ENCODE data around the gene UVRAG.

UVRAG gene

DNA sequence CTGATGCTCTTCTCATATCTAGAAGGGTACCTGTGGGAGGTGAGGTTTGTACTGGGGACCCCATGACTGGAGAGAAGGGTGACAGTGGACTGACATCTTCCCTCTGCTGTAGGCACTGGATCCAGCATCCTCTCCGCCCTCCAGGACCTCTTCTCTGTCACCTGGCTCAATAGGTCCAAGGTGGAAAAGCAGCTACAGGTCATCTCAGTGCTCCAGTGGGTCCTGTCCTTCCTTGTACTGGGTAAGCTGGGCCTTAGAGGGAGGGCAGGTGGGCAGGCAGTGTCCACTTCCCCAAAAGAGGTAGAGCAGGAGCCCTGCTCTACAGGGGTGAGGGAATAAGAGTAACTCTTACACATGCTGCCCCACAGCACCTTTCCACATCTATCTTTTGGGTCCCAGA lies 30.5 kb upstream of the UVRAG start:
- DNase-seq = no peak

DNA sequence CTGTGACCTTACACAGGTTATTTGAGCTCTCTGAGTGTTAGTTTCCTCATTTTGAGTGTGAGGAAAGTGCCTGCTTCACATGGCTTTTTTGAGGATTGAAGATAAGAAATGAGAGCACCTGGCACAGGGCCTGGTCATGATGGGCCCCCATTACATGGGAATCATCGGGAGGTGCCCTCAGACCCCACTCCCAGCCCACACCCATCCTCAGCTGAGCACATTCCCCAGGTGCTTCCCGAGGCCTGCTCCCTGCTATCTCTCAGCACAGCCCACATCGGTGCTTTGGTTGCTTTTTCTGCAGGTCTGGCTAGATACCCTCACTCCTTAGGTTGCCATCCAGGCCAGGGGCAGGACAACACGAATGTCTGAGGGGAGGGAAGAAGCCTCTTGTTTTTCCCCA lies 29.8 kb upstream of the UVRAG start:
- DNase-seq = no peak

DNA sequence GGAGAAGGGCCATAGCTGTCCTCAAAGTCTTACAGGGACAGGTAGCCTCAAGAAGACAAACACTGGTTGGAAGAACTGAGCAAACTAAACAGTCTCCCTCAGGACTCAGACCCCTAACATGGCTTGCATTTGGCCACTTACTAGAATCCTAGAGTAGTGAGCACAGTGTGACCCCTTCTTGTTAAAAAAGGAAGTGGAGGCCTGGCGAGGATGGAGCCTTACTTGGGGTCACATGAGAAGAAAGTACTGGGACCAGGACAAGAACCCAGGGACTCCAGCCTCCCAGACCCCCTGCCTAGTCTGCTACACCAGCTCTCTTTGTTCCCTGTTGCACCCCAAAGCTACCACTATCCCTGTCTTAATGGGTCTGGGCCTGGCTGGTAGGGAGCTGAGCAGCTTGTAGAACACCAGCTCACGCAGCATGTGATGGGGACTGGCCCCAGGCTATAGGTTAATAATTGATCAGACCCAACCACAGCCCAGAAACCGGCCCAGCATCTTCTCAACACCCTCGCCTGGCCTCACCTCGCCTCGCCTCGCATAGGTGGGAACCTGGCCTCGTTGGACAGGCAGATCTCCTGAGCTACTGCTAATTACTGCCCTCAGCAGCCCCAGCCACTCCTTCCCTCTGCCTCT lies 28.8 kb upstream of the UVRAG start:
- DNase-seq = no peak

DNA sequence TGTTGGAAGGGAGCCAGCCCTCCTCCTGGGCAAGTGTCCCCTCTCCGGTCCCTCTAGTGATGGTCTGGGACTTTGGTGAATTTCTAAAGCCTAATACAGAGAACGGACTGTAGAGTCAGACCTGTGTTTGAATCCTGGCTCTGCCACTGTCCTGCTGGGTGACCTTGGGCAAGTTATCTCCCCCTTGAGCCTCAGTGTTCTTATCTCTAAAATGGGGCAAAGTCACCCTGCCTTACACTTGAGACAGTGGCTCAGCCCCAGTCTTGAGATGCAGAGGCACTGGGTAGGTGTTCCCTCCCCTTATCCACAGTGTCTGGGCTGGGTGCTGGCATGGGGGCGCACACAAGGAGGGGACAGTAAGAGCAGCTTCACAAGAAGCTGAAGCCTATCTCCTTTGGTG lies 25.5 kb upstream of the UVRAG start:
- no peak for DNase-seq

DNA sequence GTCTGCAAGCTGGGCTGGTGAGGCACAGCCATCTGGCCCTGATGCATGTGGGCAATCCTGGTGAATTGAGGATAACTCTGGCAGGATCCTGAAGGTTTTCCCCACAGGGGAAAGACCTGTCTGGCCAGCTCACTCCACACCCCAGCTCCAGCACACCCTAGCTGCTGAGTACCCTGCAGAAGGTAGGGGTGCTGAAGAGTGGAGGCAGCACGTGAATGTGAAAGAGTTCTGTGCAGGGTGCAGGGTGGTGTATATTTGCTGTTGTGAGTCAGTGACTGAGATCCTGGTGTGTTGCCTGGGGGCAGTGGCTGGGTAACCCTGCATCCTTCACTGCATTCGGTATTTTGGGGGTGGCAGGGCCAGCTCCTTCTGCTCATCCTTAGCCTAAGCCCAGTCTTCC lies 24.0 kb upstream of the UVRAG start:
- no peak for DNase-seq

DNA sequence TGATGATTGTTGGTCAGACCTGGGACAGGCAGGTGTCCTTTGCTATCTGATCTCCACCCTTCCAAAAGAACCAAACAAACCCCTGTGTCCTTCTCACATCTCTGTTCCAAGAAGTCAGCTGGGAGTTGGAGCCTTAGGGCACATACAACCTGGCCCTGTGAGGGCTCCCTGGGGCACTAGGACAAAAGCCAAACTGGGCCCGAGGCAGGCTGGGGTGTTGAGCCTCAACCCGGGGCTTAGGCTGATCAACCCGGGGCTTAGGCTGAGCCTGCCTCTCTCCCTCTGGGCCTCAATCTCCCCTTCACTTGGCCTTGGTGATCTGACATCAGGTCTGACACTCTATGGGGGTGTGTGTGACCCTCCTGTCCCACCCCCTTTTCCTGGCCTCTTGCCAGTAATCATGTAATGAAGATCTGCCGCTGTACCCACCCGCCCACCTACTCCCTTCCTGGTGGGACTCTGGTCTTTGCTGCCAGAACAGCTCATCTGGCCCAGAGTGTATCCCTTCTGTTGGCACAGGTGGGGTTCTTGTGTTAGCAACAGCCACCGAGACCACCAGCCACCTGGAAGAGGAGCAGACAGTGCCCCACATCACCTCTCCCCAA lies 22.8 kb upstream of the UVRAG start:
- no peak for DNase-seq

DNA sequence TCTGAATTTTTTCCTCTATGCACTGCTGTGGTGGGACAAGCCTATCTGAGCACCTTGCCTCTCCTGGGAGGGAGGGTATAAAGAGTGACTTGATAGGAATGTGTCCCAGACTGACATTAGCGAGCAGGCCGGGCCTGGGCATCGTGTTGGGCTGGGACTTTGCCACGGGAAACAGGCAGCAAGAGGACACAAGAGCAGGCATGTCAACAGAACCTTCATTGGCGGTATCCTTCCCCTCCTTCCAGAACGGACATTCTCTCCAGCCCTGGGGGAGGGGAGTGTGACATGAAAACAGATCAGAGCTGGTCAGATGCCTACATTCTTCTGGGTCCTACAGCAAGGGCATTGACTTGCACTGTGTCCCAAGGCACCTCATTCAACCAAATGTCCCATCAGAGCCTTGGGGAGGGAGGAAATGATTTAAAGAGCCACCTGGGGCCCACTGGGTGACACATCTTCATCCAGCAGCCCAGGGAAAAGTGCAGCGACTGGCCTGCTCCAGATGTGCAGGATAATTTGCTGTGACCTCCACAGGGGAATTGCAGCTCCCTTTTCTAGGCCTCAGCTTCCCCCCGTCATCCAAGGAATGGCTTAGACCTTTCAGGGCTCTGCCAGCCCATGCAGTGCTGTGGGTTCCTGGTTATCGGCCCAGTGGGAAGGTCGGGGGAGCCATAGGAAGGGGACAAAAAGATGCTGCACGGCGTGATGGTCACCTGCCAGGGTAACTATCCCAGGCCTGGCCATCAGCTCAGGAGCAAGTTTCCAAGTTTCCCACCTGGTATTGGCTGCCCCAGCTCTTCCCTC lies 21.8 kb upstream of the UVRAG start:
- DNase-seq = no peak

DNA sequence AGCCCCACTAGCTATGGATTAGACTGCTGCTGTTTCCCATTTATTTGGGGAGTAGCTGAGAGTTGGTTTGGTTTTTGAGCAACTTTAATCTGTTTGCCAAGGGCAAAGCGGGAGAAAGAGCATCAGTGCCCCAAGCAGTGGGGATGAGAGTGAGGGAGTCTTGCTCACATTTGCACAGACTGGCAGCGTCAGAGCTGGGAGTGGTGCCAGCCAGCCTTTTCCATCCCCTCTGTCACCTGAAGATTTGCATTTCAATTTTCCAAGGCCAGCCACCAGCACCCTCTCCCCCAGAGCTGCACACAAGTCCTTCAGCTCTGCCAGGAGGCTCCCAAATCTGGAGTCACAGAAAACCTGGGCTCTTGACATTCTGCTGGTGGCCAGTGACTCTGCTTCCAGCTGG lies 21.0 kb upstream of the UVRAG start:
- no peak for DNase-seq

DNA sequence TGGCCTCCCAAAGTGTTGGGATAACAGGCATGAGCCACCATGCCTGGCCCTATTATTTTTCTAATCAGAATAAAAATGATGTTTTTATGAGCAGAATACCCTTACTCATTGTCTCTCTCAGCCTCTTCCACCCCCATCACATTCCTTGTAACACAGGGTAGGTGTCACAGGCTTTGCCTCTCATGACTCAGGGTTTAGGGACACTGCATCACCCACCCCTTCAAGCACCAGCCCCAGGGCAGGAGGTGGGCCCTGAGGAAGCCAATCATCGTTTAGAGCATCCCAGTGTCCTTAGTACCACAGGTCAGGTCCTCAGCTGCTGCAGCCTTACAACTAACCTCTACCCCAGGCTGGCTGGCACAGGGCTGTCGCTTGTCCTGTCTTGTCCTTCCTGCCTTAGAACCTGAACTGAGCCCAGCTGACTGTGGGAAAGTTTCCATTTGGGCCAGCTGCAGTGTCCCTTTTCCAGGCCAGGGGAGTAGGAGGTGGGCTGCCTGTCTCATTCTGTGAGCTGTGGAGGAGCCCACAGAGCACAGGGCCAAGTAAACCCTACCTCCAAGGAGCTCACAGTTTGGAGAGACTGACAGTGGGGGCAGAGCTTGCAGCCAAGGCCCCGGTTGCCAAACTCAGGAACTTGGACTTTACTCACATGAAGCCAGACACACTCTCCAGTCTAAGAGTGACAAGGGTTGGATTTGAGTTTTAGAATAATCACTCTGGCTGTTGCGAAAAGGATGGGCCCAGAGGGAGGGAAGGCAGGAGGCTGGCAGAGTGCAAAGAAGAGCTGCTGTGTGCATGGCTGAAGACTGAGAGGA lies 19.5 kb upstream of the UVRAG start:
- DNase-seq = no peak

DNA sequence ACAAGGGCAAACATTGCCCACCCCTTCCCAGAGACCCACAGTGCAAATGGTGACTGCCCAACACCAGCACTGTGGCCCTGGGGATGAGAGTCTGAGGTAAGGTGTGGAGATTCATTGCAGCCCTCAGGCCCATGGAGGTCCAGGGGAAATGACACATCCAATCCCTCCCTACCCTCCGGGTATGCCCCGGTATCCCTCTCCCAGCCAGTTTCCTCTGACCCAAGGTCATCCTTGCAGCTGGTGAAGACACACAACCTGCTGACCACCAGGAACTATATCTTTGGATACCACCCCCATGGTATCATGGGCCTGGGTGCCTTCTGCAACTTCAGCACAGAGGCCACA lies 18.9 kb upstream of the UVRAG start:
- DNase-seq = no peak

DNA sequence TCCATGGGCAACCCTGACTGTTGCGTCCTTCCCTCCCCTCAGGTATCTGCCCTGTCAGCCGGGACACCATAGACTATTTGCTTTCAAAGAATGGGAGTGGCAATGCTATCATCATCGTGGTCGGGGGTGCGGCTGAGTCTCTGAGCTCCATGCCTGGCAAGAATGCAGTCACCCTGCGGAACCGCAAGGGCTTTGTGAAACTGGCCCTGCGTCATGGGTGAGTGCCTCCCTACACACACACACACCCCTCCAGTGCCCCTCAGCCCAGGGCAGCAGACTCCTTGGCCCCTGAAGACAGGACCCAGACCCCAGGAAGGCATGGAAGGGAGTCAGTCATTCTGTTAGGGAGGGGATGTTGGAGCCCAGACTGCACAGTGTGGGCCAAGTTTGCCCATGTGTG lies 17.9 kb upstream of the UVRAG start:
- DNase-seq = no peak

DNA sequence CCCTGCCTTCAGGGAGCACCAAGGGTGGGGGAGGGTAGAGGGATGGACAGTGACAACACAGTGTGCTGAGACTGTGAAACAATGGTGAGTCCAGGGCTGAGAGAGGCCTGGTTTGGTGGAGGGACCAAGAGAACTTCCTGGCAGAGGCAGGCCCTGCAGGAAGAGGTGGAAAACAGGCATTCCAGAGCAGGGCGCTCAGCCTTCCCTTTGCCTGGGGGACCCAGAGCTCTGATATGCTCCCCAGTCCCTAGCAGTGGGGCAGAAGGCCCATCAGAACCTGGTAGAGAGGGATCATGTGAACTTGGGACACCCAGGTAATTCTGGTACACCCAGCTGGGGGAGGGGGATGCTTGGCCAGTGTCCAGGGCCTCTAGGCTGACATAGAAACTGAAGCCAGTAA lies 17.2 kb upstream of the UVRAG start:
- DNase-seq = no peak

DNA sequence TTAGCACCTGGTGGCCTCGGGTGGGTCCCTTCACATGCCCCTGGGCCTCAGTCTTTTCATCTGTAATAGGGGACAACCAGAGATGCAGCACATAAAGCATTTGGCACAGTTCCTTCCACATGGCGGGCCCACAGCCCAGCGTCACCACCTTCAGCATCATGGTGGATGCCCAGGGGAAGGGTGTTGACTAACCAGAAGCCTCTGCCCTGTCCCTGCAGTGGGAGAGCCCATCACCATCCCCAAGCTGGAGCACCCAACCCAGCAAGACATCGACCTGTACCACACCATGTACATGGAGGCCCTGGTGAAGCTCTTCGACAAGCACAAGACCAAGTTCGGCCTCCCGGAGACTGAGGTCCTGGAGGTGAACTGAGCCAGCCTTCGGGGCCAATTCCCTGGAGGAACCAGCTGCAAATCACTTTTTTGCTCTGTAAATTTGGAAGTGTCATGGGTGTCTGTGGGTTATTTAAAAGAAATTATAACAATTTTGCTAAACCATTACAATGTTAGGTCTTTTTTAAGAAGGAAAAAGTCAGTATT lies 14.8 kb upstream of the UVRAG start:
- DNase-seq = no peak

DNA sequence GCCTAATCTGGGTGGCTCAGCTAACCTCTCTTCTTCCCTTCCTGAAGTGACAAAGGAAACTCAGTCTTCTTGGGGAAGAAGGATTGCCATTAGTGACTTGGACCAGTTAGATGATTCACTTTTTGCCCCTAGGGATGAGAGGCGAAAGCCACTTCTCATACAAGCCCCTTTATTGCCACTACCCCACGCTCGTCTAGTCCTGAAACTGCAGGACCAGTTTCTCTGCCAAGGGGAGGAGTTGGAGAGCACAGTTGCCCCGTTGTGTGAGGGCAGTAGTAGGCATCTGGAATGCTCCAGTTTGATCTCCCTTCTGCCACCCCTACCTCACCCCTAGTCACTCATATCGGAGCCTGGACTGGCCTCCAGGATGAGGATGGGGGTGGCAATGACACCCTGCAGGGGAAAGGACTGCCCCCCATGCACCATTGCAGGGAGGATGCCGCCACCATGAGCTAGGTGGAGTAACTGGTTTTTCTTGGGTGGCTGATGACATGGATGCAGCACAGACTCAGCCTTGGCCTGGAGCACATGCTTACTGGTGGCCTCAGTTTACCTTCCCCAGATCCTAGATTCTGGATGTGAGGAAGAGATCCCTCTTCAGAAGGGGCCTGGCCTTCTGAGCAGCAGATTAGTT lies 14.2 kb upstream of the UVRAG start:
- DNase-seq = no peak

DNA sequence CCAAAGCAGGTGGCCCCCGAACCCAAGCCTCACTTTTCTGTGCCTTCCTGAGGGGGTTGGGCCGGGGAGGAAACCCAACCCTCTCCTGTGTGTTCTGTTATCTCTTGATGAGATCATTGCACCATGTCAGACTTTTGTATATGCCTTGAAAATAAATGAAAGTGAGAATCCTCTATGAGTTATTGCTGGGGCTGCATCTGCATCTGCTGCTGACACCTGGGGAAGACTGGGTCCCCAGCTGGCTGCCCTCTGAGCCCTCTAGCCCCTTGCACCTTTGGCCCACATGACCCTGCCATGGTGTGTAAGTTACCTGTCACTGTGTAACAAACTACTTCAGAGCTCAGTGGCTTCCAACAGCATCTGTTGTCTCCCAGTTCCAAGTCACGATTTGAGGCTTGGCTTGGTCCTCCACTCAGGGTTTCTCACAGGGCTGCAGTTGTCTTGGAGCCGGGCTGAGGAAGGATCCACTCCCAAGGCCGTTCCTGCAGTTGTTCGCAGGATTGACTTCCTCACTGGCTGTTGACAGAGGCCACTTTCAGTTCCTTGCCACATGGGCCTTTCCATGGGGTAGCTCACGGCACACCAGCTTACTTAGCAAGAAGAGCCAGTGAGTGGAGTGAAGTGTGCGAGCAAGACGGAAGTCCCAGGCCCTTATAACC lies 13.5 kb upstream of the UVRAG start:
- DNase-seq = no peak

DNA sequence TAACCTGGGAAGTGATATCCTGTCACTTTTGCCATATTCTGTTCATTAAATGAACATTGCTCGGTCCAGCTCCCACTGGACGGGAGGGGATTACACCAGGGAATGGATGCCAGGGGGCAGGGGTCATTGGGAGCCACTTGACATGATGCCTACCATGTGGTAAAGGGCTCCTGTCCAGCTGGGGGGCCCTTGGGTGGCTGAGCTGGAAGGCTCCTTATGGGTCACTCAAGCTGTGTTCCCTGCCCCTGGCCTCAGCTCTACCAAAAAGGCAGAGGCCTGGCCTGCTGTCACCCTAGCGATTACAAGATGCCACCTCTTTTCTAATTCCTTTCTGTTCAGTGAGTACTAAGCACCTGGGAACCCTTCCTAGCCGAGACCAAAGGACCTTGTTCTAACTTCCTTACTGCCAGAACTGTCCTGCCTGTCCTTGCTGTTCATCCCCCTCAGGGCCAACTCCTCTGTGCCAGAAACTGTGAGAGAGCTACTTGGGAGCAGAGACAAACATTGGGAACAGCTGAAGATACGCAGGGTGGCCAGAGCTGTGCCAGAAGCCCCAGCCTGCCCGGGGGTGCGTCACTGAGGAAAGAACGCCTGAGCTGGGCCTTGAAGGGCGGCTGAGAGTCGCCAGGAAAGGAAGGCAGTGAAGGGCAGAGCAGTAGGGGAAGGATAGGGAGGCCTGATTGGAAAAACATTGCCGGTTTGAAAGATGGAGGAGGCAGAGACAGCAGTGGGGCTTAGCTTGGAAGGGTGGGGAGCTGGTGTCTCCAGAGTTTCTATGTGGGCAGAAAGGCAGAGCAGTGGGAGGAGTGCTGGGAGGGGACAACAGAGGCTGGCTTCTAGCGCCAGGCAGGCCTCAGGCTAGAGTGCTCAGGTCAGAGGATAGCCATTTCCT lies 12.7 kb upstream of the UVRAG start:
- no peak for DNase-seq

DNA sequence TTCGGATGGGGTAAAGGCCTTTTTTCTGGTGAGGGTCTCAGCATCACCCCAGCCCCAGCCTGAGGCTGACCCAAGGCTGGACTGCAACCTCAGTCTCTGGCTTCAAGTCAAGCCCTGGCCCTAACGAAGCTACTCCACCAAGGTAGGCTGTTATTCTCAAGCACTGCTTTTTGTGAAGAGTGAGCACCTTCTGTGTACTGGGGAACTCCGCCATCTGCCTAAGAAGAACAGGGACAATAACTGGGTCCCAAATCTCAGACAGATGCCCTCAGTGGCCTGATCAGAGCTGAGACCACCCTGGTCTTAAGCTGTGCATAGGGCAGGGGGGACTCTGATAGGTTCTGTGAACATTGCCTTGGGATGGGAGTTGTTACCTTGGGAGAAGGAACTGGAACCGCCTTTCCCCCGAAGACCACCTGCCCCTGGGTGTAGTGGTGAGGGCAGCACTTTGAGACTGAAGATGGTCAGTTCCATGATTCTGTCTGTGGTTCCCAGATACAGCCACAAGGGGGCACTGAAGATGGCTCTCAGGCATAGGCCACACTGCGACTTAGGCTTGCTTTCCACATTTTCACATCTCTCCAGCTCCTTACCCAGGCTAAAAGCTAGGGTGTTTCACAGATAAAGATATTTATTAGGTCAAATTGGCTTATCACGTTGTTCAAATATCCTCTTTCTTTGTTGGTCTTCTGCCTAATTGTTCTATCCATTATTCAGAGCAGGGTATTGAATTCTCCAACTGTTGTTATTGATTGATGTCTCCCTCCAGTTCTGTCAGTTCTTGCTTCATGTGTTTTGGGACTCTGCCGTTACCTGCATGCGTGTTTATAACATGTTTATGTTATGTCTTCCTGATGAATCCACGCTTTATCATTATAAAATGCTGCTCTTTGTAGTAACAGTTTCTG lies 11.8 kb upstream of the UVRAG start:
- DNase-seq = peak; percentile 84

DNA sequence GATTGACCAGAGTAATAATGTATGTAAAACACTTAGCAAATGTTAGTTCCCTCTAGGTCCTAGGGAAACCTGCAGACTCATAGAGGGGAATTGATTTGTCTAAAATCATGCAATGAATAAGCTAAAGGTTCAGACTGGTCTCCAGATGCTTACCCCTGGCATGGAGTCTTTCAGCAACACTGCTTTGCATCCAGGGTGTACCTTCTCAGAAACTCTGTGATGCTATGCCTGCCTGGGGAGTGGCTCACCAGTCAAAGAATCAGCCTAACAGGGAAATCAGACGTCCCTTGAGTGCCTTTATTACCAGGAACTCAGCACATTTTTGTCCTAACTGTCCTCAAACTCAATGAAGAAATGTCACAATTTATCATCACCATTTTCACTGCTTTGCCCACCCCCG lies 5.9 kb upstream of the UVRAG start:
- no peak for DNase-seq

DNA sequence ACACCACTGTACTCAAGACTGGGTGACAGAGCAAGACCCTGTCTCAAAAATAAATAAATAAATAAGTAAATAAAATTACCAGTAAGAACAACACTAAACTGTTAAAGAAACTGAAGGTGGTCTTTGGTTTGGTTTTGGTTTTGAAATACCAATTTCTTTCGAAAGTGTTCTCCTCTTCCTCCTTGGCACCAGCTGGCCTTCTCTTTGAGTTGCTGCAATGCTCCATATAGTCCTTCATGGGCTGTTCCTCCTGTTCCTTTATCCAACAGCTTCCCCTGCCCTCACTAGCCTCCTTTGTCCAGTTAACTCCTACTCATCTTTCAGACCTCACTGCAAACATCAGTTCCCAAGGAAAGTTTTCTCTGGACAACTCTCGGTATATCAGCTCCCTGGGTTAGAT lies 5.0 kb upstream of the UVRAG start:
- no peak for DNase-seq
